Stomach (tissue), 9 donors: ENCODE results near the gene BCL6. TPM values are rescaled to one million over a fixed set of nuclear protein-coding genes. Genes with fewer than 3 reads are reported as not detected.
A peak's percentile ranks its signal among the peaks of the same experiment; 100 is the strongest.

ENCODE experiments used
- DNase-seq, 2 donors: peaks; one replicate each; pipeline versions ENCODE4 v3.0.0 to v3.0.0-alpha.2; 2013 to 2019
- H3K27ac ChIP-seq, 5 donors: fragments of 200-600 bp in 4 of 5; sonication (generic) in 4 of 5; one replicate each; pipeline ENCODE4 v1.5.1; 2013 to 2019; ENCODE audit warnings: mild to moderate bottlenecking in 1 of 5, moderate library complexity in 1 of 5
- H3K27me3 ChIP-seq, 3 donors: fragments of 200-600 bp; sonication (generic); one replicate each; pipeline ENCODE4 v1.5.1; 2017 to 2019; ENCODE audit warnings: mixed run types in 1 of 3
- H3K36me3 ChIP-seq, 4 donors: fragments of 200-600 bp; sonication (generic); 1 replicate in 3 of 4; 2 replicates in 1 of 4; pipeline ENCODE4 v1.5.1; 2016 to 2019
- H3K4me1 ChIP-seq, 4 donors: fragments of 200-600 bp; sonication (generic); one replicate each; pipeline ENCODE4 v1.5.1; 2016 to 2019
- H3K4me3 ChIP-seq, 4 donors: fragments of 200-600 bp; sonication (generic) in 3 of 4; one replicate each; pipeline ENCODE4 v1.5.1; 2016 to 2019; ENCODE audit warnings: mild to moderate bottlenecking in 1 of 4
- H3K9me3 ChIP-seq, 4 donors: fragments of 200-600 bp; sonication (generic); one replicate each; pipeline ENCODE4 v1.5.1; 2016 to 2019
- EP300 ChIP-seq: sonication (generic); formaldehyde crosslinking; IDR thresholded peaks from one replicate; pipeline ENCODE4 v1.6.1; 2017; ENCODE audit warnings: antibody characterized with exemption
- POLR2A ChIP-seq, 4 donors: fragments of 450-650 bp; IDR thresholded peaks; one replicate each; pipeline ENCODE4 v1.6.1; 2016; ENCODE audit warnings: antibody characterized with exemption in 4 of 4, control low read depth in 2 of 4, mild to moderate bottlenecking in 1 of 4, moderate library complexity in 1 of 4
- POLR2AphosphoS5 ChIP-seq, 3 donors: sonication (generic); formaldehyde crosslinking; IDR thresholded peaks; one replicate each; pipeline ENCODE4 v1.6.1; 2016; ENCODE audit warnings: antibody characterized with exemption in 3 of 3
- WGBS, 5 donors: extraction: QIAGEN DNeasy Blood & Tissue Kit in 3 of 5; methylation state at CpG; one replicate each; pipeline versions ENCODE4 v1.1.5 to v1.1.7; 2013 to 2018; 5-methylcytosine and 5-hydroxymethylcytosine counted together
- intact Hi-C: fragments of 100-400 bp; cut with DNase I; formaldehyde crosslinking; loops from one replicate; pipeline ENCODE4 v1.15.1; 2023; ENCODE audit warnings: low total_unique reads
- polyA plus RNA-seq, 3 donors: library from polyadenylated mRNA; stranded (reverse); fragments of 200-250 nt; gene quantifications; one replicate each; pipeline ENCODE4 v1.2.3, GENCODE V29; 2013
- total RNA-seq, 5 donors: library from RNA; depleted of rRNA; stranded (reverse); fragments of >200 nt; gene quantifications; one replicate each; pipeline versions ENCODE4 v1.1.0 to v1.2.3, GENCODE V29; 2014 to 2016
- TF ChIP-seq, protein P1 (sequence below), 7 experiments: fragments of 450-650 bp in 4 of 7; fragments of 200-600 bp in 3 of 7; sonication (generic) in 3 of 7; IDR thresholded peaks; one replicate each; pipeline ENCODE4 v1.5.1; 2016 to 2019; ENCODE audit warnings: antibody characterized with exemption in 7 of 7, control low read depth in 2 of 7, mild to moderate bottlenecking in 1 of 7
- donor health status: healthy with polysubstance abuse.
- donor health status: Bipolar disorder and iron deficiency.
- donor health status: healthy.

BCL6 gene
- total and polyA plus RNA-seq, 8 donors, result 11.1 to 112 (median 37.7) TPM

DNA sequence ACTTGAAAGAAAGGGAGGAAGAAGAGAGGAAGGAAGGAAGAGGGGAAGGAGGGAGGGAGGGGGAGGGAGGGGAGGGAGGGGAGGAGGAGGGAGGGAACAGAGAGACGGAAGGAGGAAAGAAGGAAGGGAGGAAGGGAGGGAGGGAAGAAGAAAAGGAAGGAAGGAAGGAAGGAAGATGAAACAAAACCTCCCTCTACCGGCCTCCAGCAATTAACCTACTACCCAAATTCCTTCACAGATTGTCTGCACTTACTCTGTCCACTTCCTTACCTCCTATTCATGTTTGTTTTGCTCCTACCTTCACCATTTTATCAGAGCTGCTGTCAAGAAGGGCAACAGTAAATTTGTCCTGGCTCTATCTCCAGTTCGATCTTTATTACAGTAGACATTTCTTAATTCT is 44.6 kb upstream of the BCL6 start:
- H3K9me3 ChIP-seq, result no peaks in the 10 kb centered on the region
- no peaks in the 10 kb centered on the region for H3K4me1 ChIP-seq
- H3K27me3 ChIP-seq, result no peaks in the 10 kb centered on the region
- no peak for DNase-seq
- TF ChIP-seq POLR2A (IDR thresholded peaks at IDR 0.05) (no peak), POLR2AphosphoS5 (IDR thresholded peaks at IDR 0.05) (no peak), EP300 (no peak)
- TF ChIP-seq, protein P1, sequence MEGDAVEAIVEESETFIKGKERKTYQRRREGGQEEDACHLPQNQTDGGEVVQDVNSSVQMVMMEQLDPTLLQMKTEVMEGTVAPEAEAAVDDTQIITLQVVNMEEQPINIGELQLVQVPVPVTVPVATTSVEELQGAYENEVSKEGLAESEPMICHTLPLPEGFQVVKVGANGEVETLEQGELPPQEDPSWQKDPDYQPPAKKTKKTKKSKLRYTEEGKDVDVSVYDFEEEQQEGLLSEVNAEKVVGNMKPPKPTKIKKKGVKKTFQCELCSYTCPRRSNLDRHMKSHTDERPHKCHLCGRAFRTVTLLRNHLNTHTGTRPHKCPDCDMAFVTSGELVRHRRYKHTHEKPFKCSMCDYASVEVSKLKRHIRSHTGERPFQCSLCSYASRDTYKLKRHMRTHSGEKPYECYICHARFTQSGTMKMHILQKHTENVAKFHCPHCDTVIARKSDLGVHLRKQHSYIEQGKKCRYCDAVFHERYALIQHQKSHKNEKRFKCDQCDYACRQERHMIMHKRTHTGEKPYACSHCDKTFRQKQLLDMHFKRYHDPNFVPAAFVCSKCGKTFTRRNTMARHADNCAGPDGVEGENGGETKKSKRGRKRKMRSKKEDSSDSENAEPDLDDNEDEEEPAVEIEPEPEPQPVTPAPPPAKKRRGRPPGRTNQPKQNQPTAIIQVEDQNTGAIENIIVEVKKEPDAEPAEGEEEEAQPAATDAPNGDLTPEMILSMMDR (IDR thresholded peaks at IDR 0.05), result no peak
- WGBS, 5 donors, result 40 to 75% (median 51%) methylated on average over 2 to 3 of the region's 3 CpGs
- intact Hi-C loops, result no loop called here
- H3K36me3 ChIP-seq, result no peaks in the 10 kb centered on the region
- no peak overlapping the region for H3K4me3 ChIP-seq
- H3K27ac ChIP-seq, result no peak overlapping the region

DNA sequence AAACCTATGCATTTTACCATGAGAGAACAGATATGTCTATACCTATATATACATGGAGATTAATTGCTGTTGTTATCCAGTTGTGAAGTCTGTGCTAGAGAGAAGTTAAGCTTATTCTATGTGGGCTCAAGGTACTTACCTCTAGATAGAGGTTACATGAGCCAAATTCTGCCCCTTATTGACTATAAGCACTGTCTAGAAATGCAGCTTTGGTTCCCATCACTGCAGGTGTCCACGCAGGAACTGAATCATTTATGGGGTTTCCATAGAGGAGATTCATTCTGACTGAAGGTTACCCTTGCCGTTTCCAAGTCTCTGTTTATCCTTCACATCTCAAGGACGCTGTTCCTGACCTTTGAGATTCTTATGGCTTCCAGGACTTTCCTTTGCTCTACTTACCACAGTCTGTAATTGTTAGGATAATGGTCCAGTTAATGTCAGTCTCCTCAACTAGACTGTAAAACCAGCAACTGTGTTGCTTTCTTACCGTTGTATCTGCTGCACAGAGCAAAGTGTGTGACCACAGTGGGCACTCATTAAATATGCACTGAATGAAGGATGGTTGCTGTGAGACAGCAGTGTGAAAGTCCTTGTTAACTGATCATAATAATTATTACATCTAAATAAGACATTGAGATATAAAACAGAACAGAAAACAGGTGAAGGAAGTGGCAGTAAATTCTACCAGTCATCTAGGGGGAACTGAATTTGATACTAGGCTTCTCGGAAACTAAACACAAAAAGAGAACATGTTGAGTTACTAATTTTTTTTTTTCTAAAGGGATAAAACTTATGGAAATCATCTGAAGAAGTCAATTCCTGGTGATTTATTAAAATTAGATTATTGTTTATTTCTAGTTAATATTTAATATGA is 44.0 kb upstream of the BCL6 start:
- H3K9me3 ChIP-seq, result no peaks in the 10 kb centered on the region
- intact Hi-C loops, result no loop called here
- TF ChIP-seq, protein P1 (IDR thresholded peaks at IDR 0.05), result no peak
- TF ChIP-seq POLR2A (IDR thresholded peaks at IDR 0.05), result no peak
- TF ChIP-seq POLR2AphosphoS5 (IDR thresholded peaks at IDR 0.05), result no peak
- TF ChIP-seq EP300, result no peak
- H3K36me3 ChIP-seq, result no peaks in the 10 kb centered on the region
- H3K27me3 ChIP-seq, result no peaks in the 10 kb centered on the region
- 69 to 73% (median 72%) methylated on average over 5 of the region's 5 CpGs for WGBS, 5 donors
- H3K4me3 ChIP-seq, result no peak overlapping the region
- no peak for DNase-seq
- H3K27ac ChIP-seq, result no peak overlapping the region
- no peaks in the 10 kb centered on the region for H3K4me1 ChIP-seq

DNA sequence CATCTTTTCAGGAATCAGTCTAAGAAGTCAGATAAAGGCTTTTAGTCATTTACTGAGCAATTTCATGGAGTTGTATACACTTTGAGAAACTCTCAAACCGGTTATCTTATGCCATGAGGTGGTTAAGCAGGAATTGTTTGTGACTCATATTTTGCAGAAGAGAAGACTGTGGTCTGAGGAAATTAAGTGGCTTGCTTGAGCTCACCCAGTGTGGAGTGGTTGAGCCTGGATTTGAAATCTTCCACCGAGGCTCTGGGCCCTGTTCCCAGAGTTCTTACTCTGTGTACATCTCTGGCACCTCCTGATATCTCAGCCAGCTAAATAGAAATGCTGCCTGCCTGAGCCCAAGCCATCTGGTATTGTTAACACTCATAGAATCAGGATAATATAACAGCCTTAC is 37.8 kb upstream of the BCL6 start:
- Histone ChIP-seq H3K4me1 (peaks cover 0 to 11% (median 6%) of the 10 kb centered on the region in 4 donors), H3K27ac (no peak overlapping the region), H3K27me3 (no peaks in the 10 kb centered on the region), H3K36me3 (no peaks in the 10 kb centered on the region), H3K4me3 (no peak overlapping the region), H3K9me3 (no peaks in the 10 kb centered on the region)
- WGBS, 5 donors, result 9 to 31% (median 22%) methylated on average over 2 of the region's 2 CpGs
- no peak for TF ChIP-seq EP300
- no peak for TF ChIP-seq POLR2A (IDR thresholded peaks at IDR 0.05)
- TF ChIP-seq, protein P1 (IDR thresholded peaks at IDR 0.05), result no peak
- peak in 1 of 3 donors; percentile 29 for TF ChIP-seq POLR2AphosphoS5 (IDR thresholded peaks at IDR 0.05)
- DNase-seq, result peak; percentile 58 to 62
- intact Hi-C loops, result no loop called here

DNA sequence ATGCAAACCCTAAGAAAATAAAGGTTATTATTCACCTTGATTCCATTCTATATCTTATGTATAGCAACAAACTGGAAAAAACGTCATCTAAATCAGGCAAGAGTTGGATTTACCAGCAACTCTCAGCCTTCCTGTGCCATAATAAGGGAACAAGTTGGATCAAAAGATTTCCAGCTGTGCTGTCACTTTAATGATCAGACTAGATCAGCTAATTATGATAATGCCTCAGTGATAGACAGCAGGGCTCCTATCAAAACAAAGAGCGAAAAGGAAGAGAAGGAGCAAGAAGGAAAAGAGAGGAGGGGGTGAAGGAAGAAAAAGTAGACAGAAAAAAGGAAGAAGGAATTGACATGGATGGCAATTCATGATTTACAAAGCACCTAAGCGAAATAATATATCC is 36.7 kb upstream of the BCL6 start:
- no peaks in the 10 kb centered on the region for H3K27me3 ChIP-seq
- no peak for DNase-seq
- H3K4me1 ChIP-seq, result peaks cover 0 to 11% (median 6%) of the 10 kb centered on the region in 4 donors
- no peaks in the 10 kb centered on the region for H3K36me3 ChIP-seq
- TF ChIP-seq EP300 (no peak), POLR2A (IDR thresholded peaks at IDR 0.05) (no peak), POLR2AphosphoS5 (IDR thresholded peaks at IDR 0.05) (no peak)
- TF ChIP-seq, protein P1 (IDR thresholded peaks at IDR 0.05), result no peak
- H3K4me3 ChIP-seq, result no peak overlapping the region
- no peak overlapping the region for H3K27ac ChIP-seq
- H3K9me3 ChIP-seq, result no peaks in the 10 kb centered on the region
- intact Hi-C loops, result no loop called here
- 81 to 95% (median 93%) methylated on average over 3 of the region's 3 CpGs for WGBS, 5 donors
